GM21360 (cell line): ENCODE results near the gene WDR1.

Source experiments
- ATAC-seq: cut with Tn5 transposase; IDR thresholded peaks from one replicate; pipeline ENCODE4 v1.9.1; 2021; ENCODE audit warnings: mild to moderate bottlenecking, moderate library complexity; ENCODE audit not compliant: unreplicated experiment

WDR1 gene

DNA sequence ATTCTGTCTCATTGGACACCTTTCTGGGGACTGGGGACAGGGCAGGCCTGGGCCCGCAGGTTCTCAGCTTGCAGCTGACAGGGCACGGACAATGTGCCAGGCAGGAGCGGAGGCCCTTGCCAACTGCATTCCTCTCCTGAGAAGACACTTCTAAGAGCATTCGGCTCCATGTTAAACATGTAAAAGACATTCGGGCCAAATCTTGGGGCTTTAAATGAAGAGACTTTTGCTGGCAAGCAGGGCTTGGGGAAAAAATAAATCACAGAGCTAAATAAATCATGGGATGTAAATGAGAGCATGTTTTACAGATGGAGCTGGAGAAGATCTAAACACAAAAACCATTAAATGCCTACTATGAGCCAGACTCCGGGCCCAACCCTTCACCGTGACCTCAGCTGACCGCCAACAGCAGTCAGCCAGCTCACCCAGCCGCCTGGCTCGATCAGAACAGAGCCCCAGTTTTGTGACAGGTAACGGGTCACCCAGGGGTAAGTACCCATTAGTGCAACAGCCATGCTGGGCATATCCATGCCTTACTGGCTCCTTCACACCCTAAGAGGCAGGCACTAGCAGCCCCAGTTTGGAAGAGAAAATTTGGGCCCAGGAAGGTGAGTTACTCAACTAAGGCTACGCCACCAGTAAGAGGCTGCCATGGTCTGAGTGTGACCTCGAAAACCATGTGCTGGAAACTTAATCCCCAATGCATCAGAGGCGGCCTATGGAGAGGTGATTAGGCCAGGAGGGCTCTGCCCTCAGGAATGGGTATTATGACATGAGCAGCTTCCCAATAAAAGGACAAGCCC lies 14.7 kb downstream of the WDR1 start:
- no peak for ATAC-seq

DNA sequence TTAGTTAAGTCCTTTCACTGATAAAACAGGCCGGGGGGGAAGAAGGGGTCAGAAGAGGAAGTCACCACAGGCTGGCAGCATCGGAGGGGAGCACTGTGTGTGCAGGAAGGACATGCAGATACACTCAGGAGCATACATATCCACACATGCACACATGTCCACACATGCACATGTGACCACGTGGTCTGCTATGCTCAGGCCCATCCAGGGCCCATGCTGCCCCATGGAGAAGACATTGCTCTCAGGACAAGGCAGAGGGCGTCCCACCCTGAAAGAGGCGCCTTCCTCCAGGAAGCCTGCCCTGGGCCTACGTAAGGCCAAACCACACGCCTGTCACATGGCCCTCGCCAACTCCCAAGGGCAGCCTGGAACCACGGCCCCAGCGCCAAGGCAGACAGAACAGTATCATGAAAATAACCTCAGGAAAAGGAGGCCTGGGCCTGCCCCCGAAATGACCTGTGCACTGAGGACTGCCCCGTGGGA lies 15.8 kb downstream of the WDR1 start:
- no peak for ATAC-seq

DNA sequence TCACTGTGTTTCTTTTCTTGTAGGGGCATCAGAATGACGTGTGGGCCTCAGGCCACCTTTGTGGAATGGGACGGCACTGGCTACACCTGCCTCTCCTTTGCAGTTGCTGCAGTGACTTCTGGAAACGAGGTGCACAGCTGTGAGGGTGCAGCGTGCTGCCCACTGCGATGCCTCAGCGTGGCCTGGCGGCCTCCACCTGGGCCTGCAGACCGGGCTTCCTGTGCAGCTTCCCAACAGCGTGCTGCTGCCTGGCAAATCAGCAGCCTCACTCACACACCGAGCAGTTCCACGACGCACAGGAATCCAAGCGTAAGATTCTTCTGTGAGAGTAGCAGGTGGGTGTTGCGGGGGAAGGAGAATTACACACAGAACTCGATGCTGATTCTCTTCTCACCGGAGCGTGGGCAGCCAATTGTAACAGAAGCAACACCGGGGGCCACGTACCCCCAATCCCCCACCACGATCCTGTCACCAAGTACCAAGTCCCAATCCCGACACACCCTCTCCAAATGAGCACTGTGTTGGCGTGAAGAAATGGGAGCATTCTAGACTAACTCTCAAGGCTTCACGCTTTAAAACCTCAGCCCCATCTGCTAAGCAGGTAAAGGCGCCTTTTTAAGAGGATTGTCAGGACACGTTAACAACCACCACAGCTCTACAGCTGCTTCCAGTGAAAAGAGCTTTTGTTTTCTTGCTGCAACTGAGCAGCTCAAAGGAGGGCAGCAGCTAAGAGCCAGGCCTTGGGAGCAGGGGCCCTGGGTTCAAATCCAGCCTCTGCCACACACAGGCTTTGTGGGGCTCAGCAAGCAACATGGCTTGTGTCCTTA lies 16.9 kb downstream of the WDR1 start:
- ATAC-seq, result no peak

DNA sequence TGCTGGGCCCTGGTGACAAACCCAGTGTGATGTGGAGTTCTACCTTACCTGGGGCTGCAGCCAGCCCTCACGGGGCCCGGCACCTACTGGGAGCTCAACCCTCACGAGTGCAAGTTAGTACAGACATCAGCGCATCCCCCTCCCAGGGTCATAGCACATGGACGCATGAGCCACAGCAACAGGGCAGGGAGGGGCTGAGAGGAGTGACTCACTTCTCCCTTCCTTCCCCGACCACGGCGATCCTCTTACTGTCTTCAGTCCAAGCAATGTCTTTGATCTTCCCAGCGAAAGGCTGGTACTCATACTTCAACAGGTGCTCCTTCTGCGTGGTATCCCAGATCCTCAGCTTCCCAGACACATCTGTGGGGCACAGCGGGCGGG lies 17.8 kb downstream of the WDR1 start:
- ATAC-seq, result no peak

DNA sequence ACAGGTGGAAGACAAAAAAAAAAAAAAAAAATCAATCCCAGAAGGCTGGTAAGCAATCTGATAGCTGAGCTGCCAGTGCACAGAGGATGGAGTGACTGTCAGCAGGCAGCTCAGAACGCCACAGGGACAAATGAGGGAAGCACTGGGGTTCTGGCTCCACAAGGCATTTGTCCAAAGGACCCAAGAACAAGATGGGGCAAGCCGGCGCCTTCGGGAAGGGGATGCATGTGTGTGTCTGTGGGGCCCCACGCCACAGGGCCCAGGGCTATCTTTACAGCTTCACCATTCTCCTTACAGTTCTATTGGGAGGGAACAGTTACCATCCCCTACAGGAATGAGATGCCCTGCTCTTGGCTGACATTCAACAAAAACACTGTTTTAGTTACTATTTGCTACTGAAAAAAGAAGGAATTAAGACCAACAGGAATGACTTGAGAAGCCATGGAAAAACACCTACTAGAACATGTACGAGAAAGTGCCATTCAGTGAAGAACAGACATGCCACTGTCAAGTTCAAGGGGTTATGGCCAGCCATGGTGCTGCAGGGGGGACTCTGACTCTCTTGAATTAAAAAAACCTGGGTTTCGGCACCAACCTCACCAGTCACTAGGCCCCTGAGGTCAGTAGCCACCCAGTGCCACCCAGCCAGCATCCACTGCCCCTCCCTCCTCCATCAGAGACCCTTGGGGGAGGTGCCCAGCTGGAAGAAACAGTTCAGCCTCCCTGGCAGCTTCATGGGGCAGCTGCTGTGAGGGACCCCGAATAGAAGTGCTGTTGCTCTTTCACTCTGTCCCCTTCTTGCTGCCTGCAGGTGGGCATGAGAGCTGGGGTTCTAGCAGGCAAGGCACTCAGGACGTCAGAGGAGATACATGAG lies 18.5 kb downstream of the WDR1 start:
- no peak for ATAC-seq

DNA sequence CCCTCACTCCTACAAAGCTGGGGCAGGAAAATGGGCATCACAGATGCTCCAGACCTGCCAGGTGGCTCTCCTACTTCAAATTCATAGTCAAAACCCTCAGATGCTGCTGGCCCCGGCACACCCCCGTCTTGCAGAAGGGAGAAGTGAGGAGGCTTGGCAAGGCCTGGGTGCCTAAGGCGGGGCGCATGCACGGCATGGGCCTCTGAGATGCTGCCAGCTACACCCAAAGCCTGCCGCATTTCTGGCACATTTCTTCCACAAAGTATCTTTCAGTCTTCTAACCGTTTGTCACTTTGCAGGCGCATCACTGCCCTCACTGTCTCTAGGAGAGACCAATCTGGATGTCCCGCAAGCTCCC lies 19.6 kb downstream of the WDR1 start:
- ATAC-seq, result no peak

DNA sequence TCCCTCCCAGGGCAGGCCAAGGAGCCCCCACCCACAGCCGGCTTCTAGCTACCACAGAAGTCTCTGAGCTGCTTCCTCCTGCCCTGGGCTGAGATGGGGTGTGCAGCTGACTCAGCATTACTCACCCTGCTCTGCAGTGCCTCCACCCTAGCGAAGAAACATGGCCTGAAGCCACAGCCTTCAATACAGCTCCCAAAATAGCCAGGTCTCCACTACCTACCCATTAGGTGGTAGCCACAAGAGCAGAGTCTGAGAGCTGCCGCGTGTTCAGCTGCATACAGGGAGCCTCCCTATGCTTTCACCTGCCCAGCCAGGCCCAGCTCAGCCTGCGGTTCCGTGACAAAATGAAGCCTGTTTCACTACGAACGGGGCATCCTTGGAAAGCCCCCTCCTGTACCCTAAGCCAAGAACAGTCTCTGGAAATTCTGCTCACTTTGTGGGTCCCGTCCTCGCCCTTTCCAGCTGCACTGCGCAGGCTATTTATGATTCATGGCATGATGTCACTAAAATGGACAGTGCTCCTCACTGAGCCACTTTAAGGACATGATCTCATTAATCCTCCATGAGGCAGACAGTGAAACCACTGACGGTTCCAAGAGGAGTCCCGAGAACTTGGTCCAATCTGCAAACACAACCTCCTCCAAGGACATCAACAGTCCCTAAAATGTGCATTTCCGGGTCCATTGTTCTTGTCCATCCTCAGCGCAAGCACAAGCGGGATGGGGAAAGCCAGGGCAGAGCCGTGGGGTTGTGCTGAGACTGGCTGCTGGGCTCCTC lies 20.2 kb downstream of the WDR1 start:
- ATAC-seq, result peak; percentile 78

DNA sequence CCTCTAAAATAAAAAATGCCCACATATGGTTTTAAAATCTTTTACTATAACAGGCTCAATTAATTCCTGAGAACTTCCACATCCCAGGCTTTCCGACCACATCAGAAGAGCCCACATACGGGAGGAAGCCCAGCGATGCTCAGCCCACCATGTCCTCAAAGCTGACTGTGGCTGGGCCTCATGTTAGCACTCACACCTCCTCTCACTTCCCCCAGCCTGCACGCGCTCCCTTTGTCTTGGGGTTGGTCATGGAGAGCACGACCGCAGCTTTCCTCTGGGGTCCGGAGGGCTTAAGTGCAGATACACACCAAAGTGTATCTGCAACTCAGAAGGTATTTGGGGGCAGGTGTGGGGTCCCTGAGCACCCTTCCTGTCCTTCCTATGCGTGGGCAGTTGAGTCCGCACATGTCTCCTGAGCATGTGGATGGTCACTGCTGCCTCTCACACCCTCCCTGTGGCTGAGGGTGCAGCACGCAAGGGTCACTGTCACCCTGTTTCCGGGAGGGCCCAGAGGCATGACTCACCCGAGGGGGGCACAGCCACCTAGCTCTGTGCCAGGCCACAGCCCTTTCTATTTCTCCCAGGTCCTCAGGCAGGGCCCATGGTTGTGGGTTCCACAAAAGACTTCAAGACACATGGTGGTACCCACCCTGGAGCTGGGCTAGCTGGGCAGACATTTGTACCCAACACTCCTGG lies 21.2 kb downstream of the WDR1 start:
- no peak for ATAC-seq

DNA sequence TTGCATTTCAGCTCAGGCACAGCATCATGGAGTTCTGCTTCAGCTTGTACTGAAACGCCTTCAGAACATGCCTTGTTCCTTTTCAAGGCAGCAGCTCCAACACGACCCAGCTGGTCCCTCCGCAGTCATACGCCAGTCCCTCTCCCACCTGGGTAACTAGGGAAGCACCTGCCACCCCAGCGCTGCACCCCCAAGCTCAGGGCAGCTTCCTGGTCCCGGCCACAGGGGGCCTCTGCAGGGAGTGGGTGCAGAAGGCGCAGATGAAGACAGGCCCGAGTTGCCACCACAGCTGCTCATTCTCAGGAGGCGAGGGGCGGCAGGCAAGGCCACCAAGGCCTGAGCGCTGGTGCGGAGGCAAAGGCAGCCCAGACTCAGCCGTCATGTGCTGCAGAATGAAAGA lies 21.8 kb downstream of the WDR1 start:
- ATAC-seq, result no peak

DNA sequence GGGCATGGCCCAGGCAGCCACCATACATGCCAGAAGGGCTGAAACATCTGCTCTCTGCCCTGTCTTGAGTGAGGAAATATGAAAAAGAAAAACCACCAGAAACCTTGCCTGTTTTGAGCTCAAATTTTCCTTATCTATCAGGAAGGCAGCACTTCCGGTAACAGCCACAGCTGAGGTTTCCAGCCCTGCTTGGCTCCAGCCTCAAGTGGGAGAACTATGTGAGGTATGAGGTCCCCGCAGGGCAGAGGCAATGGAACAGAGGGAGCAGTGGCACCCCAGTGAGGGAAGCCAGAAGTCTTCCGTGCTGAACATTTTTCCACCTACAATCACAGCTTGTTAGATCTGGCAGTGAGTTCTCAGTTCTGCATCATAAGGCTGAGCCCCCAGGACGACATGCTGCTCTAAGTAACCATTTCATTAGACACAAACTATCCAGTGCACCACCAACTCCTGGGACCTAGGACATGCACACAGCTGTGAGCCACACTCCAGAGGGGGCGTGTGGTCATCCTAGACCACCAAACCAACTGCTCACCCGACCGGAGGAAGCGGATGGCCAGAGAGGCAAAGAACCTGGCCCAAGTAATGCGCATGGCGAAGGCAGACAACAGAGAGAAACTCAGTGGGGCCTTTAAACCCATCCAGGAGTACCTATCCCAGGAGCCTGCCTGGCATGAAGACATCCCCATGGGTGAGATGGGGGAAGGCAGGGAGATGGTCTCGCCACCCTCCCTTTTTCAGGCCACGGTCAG lies 22.6 kb downstream of the WDR1 start:
- no peak for ATAC-seq

DNA sequence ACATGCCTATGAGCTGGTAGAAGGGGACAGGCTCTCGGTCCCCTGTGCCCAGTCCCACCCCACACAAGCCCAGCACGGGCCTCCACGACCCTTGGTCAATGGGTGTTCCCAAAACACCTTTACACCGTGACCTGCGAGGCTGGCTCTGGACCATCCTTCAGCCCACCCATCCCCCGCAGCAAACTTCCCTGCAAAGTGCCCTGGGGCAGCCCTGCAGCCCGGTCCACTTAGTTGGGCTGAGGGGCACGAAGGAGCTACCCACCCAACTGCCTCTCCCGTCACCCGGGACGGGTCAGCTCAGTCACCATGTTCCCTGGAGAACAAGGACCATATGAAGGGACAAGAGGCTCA lies 23.4 kb downstream of the WDR1 start:
- no peak for ATAC-seq

DNA sequence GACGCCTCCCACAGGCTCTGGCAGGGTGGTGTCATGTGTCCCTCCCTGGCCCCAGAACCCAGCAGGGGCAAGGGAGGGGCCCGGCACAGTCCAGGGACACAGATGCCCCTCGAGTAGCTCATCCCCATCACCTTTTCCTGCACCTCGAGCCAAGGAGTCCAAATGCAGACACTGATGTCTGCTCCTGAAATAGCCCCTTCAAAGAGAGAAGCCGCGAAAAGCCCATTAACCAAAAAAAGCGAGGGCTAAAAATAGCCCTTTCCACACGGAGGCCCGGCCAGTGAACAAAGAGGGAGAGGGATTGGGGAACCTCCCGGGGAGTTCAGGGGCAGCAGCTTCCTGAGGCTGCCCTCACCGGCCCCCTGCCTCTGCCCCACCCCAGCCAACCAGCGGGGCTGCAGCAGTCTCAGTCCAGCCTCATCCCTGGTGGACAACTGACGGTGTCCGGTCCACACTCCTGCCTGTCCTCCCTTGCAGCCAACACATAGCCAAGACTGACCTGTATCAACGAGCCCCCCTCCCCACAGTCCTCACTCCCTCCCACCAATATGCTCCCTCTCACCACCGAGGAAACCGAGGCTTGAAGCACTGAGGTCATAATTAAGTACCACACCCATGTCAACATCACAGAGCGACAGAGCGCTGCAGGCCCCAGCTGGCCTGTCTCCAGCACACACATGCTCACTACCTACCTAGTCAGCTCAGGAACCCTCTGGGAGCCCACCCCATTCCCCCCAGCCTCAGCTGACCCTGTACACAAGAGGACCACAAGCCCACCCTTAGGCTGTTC lies 23.9 kb downstream of the WDR1 start:
- no peak for ATAC-seq

DNA sequence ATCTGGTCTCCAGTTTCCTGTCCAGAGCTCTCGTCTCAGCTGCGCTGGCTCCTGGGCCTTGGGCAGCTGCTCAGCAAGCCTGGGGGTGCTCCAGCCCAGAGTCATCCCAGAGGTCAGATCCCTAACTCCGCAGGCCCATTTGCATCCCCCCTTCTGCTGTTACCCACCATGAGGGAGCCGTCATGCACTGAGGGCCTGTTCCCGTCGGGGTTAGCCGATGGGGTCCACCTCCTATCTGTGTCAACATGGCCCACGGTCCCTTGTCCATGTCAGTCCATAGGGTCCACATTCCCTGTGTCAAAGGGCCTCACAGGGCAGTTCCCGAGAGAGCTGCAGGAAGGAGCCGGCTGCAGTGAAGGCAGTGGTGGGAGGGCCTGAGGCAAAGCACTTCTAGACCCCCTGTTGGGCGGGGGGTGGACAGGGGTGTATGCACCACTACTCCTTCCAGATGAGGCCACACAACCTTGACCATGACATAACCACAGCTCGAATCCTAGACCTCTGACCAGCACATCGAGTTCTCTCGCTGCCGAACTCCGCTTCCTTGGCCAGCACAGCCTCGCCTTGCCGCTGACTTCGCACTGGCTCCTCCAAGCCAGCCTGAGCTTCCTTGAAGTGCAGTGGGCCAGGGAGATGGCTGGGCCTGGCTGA lies 24.9 kb downstream of the WDR1 start:
- no peak for ATAC-seq

DNA sequence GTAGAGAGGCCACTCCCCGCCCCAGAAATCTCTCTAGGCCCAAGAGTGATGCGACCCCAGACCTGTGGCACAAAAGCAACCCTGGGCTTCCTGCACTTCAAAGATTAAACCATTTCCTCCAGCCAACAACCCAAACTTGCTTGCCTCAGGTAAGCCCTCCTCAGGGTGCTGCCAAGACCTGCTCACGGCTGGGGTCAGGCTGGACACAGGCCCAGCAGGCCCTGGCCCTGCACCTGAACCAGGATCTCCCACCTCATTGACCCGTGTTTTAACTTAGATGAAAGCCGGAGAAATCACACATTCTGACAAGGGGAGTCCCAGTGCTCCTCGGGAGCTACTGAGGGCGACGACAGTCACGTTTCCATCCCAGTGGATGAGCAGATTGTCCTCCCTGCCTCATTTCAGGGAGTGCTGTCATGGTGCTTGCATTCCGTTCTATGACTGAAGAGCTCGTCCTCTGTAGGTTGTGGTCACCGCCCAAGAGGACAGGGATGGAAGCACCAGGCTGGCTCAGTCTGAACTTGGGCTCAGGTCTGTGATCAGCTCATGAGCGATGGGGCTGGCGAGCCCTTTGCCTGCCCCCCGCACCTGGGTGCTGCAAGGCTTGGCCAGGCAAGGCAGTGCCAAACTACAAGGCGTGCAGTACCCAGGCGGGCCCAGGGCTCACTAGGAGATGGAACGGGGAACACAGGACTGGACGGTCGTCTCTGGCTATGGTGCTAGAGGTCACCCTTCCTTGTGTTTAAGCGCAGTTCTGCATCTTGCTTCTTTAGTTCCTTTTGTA lies 25.9 kb downstream of the WDR1 start:
- no peak for ATAC-seq

DNA sequence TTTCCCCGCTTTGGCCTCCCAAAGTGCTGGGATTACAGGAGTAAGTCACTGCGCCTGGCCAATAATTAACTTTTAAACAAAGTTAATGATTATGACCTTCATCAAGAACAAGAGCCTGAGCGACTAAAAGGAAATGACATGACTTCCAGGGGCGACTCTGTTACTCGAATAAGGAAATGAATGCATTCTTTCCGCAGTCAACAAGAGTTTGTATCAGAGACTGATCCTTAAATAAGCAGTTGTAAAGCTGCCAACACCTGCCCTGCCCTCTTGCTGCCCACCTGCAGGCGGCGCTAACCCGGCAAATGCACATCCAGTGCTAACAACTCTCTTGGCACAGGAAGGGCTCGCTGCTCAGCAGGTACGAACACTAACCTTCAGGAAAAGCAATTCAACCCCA lies 27.3 kb downstream of the WDR1 start:
- ATAC-seq, result no peak

DNA sequence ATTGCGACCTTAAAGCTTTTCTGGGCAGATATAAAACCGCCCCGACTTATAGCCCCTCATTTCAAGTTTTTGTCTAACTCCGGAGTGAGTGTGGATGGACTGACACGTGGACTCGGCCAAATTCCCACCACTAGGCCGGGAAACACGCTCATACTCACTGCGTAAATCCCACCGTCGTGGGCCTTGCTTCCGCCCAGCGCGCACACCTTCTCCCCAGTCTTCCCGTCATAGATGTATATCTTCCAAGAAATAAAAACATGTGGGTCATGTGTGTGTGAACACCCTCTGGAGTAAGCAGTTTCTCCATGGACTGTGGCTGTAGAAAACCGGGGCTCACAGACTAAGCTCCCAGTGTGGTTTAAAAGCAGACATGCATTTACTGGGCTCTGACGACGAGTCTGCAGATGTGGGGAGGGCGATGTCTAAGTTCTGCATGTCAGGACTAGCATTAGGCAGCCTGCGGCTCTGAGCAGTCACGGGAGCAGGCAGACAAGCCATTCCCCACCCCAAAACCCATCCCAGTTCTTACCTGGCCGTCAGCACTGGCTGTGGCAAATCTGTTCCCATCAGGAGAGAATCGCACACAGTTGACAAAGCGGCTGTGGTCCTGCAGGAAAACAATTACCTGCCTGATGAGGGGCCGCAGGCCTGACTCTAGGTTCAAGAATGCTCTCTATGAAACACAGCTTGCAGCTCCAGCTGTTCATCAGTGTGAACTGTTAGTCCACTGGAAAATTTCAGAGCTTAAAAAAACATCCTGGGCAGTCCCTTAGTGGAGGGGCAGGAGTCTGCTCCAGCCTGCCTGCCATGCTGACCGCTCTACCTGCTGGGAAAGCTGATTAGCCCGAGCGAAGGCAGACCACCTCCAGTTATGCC lies 28.2 kb downstream of the WDR1 start:
- ATAC-seq, result no peak
